Measurements from ENCODE around the gene ERLEC1.
"Not testable (repeated sequence)": the region's sequence is repeated elsewhere in the genome, so short reads cannot be mapped to it uniquely, and the experiment has no call there.

The ERLEC1 gene

GRCh38 chr2:53841651-53842050 lies 54.8 kb downstream of the ERLEC1 start:
- DNase-seq = not testable (repeated sequence)

- no peak for DNase-seq
These were observed 56.0 kb downstream of the ERLEC1 start for GRCh38 chr2:53842891-53843290.

GRCh38 chr2:53843595-53843994 lies 56.8 kb downstream of the ERLEC1 start:
- DNase-seq = no peak

GRCh38 chr2:53848062-53848461 lies 61.2 kb downstream of the ERLEC1 start:
- no peak for DNase-seq

GRCh38 chr2:53851052-53851757 lies 64.4 kb downstream of the ERLEC1 start:
- DNase-seq = peak; percentile 35

- no peak for DNase-seq
These were observed 65.7 kb downstream of the ERLEC1 start for GRCh38 chr2:53852532-53852931.

- no peak for DNase-seq
These were observed 67.8 kb downstream of the ERLEC1 start for GRCh38 chr2:53854678-53855077.

- no peak for DNase-seq
These were observed 69.4 kb downstream of the ERLEC1 start for GRCh38 chr2:53856272-53856671.

GRCh38 chr2:53859206-53860181 lies 72.7 kb downstream of the ERLEC1 start, which contains the start of gene GPR75:
TSS of gene GPR75 (minus strand) at chr2:53859967. CDS start at chr2:53854756, 5,211 bp downstream.
- DNase-seq = peak; percentile 24

GRCh38 chr2:53861824-53862223 lies 75.0 kb downstream of the ERLEC1 start:
- no peak for DNase-seq

GRCh38 chr2:53863538-53864227 lies 76.8 kb downstream of the ERLEC1 start:
- no peak for DNase-seq

GRCh38 chr2:53865264-53865663 lies 78.4 kb downstream of the ERLEC1 start:
- DNase-seq = no peak

GRCh38 chr2:53865962-53866361 lies 79.1 kb downstream of the ERLEC1 start:
- no peak for DNase-seq

GRCh38 chr2:53867169-53867568 lies 80.3 kb downstream of the ERLEC1 start:
- DNase-seq = no peak

- no peak for DNase-seq
These were observed 80.9 kb downstream of the ERLEC1 start for GRCh38 chr2:53867773-53868172.

Data from NCI-H226 (cell line).